Thyroid gland (tissue), 4 donors: ENCODE data around the gene PDE8B. TPM values are rescaled to one million over a fixed set of nuclear protein-coding genes. Genes with fewer than 3 reads are reported as not detected.

Experiments used
- DNase-seq, 2 donors: peaks; one replicate each; pipeline ENCODE4 v3.0.0-alpha.2; 2019
- H3K27ac ChIP-seq, 3 donors: fragments of 200-600 bp; sonication (generic); 1 replicate in 2 of 3; 2 replicates in 1 of 3; pipeline ENCODE4 v1.5.1; 2016 to 2019; ENCODE audit warnings: mild to moderate bottlenecking in 1 of 3, moderate library complexity in 1 of 3
- H3K27me3 ChIP-seq: fragments of 200-600 bp; sonication (generic); one replicate; pipeline ENCODE4 v1.5.1; 2019
- H3K36me3 ChIP-seq, 2 donors: fragments of 200-600 bp; sonication (generic); one replicate each; pipeline ENCODE4 v1.5.1; 2016 to 2019
- H3K4me1 ChIP-seq, 2 donors: fragments of 200-600 bp; sonication (generic); one replicate each; pipeline ENCODE4 v1.5.1; 2017 to 2019
- H3K4me3 ChIP-seq, 3 donors: fragments of 200-600 bp; sonication (generic); replicated peaks in 1 of 3; 1 replicate in 2 of 3; 2 replicates in 1 of 3; pipeline ENCODE4 v1.5.1; 2016; ENCODE audit warnings: mild to moderate bottlenecking in 1 of 3
- H3K9me3 ChIP-seq: fragments of 200-600 bp; sonication (generic); one replicate; pipeline ENCODE4 v1.5.1; 2017
- CTCF ChIP-seq, 6 experiments: fragments of 200-600 bp in 3 of 6; fragments of 450-650 bp in 3 of 6; sonication (generic) in 3 of 6; IDR thresholded peaks; one replicate each; pipeline ENCODE4 v1.5.1; 2016 to 2019; ENCODE audit warnings: antibody characterized with exemption in 6 of 6, mild to moderate bottlenecking in 2 of 6, inconsistent platforms in 1 of 6, moderate library complexity in 1 of 6
- POLR2A ChIP-seq, 2 donors: fragments of 450-650 bp; IDR thresholded peaks; one replicate each; pipeline ENCODE4 v1.6.1; 2017; ENCODE audit warnings: antibody characterized with exemption in 2 of 2, mild to moderate bottlenecking in 2 of 2, moderate library complexity in 1 of 2
- WGBS, 2 donors: methylation state at CpG; one replicate each; pipeline ENCODE4 v1.1.5; 2017; 5-methylcytosine and 5-hydroxymethylcytosine counted together
- intact Hi-C: fragments of 100-400 bp; cut with DNase I; formaldehyde crosslinking; loops from one replicate; pipeline ENCODE4 v1.15.1; 2023
- total RNA-seq, 4 donors: library from RNA; depleted of rRNA; stranded (reverse); fragments of >200 nt; gene quantifications; one replicate each; pipeline ENCODE4 v1.2.3, GENCODE V29; 2016

Gene PDE8B
- total RNA-seq, 4 donors from 2014 or later, result 113 to 279 (median 218) TPM

- H3K36me3 ChIP-seq, result peaks cover 17 to 19% of the 10 kb centered on the region in 2 donors
- H3K4me1 ChIP-seq, result no peaks in the 10 kb centered on the region
- no peak overlapping the region for H3K4me3 ChIP-seq
- WGBS, 2 donors, result 94% methylated on average over 4 of the region's 4 CpGs
- H3K27ac ChIP-seq, result no peak overlapping the region
- TF ChIP-seq CTCF (IDR thresholded peaks at IDR 0.05) (no peak), POLR2A (IDR thresholded peaks at IDR 0.05) (no peak)
- DNase-seq, result no peak
- H3K9me3 ChIP-seq, result no peaks in the 10 kb centered on the region
- no peaks in the 10 kb centered on the region for H3K27me3 ChIP-seq
- intact Hi-C loops, result no loop called here
Measured at GRCh38 chr5:77353251-77353650, 142.8 kb downstream of the PDE8B start.

GRCh38 chr5:77354454-77354853, 144.0 kb downstream of the PDE8B start:
- no peak for DNase-seq
- no peak overlapping the region for H3K27ac ChIP-seq
- H3K9me3 ChIP-seq, result no peaks in the 10 kb centered on the region
- no peaks in the 10 kb centered on the region for H3K4me1 ChIP-seq
- peaks cover 17 to 18% of the 10 kb centered on the region in 2 donors for H3K36me3 ChIP-seq
- no peak for TF ChIP-seq POLR2A (IDR thresholded peaks at IDR 0.05)
- TF ChIP-seq CTCF (IDR thresholded peaks at IDR 0.05), result no peak
- no peak overlapping the region for H3K4me3 ChIP-seq
- no peaks in the 10 kb centered on the region for H3K27me3 ChIP-seq
- WGBS, 2 donors, result 93 to 98% methylated on average over 2 of the region's 2 CpGs
- intact Hi-C loops, result no loop called here

GRCh38 chr5:77355080-77355479, 144.6 kb downstream of the PDE8B start:
- intact Hi-C loops, result no loop called here
- Histone ChIP-seq H3K4me1 (no peaks in the 10 kb centered on the region), H3K4me3 (no peak overlapping the region), H3K9me3 (no peaks in the 10 kb centered on the region), H3K27ac (no peak overlapping the region), H3K36me3 (peaks cover 17 to 18% of the 10 kb centered on the region in 2 donors), H3K27me3 (no peaks in the 10 kb centered on the region)
- TF ChIP-seq CTCF (IDR thresholded peaks at IDR 0.05), result no peak
- WGBS, 2 donors, result 92 to 95% methylated on average over 7 of the region's 7 CpGs
- DNase-seq, result no peak

- TF ChIP-seq POLR2A (IDR thresholded peaks at IDR 0.05) (no peak), CTCF (IDR thresholded peaks at IDR 0.05) (no peak)
- intact Hi-C loops, result no loop called here
- no peak overlapping the region for H3K27ac ChIP-seq
- H3K9me3 ChIP-seq, result no peaks in the 10 kb centered on the region
- peaks cover 12 to 18% of the 10 kb centered on the region in 2 donors for H3K36me3 ChIP-seq
- no peak for DNase-seq
- no peaks in the 10 kb centered on the region for H3K4me1 ChIP-seq
- no peaks in the 10 kb centered on the region for H3K27me3 ChIP-seq
- no peak overlapping the region for H3K4me3 ChIP-seq
Measured at GRCh38 chr5:77355751-77356150, 145.3 kb downstream of the PDE8B start.

- TF ChIP-seq CTCF (IDR thresholded peaks at IDR 0.05) (no peak), POLR2A (IDR thresholded peaks at IDR 0.05) (no peak)
- 87 to 92% methylated on average over 3 of the region's 3 CpGs for WGBS, 2 donors
- Histone ChIP-seq H3K4me1 (no peaks in the 10 kb centered on the region), H3K36me3 (peaks cover 3 to 18% of the 10 kb centered on the region in 2 donors), H3K9me3 (no peaks in the 10 kb centered on the region), H3K27ac (no peak overlapping the region), H3K27me3 (no peaks in the 10 kb centered on the region), H3K4me3 (no peak overlapping the region)
- intact Hi-C loops, result no loop called here
- DNase-seq, result no peak
Measured at GRCh38 chr5:77356740-77357139, 146.3 kb downstream of the PDE8B start.
